K562 (cell line): ENCODE data around the gene GRP. TPM values are rescaled to one million over a fixed set of nuclear protein-coding genes. Genes with fewer than 3 reads are reported as not detected.

Source experiments
- ATAC-seq: fragments of 200-7000 bp; cut with Tn5 transposase; 3 replicates; pipeline ENCODE4 v1.9.1; 2020; ENCODE audit warnings: moderate library complexity
- BruUV-seq: library from RNA; stranded (reverse); fragments of 400-500 nt; replicated peaks from 2 replicates; lab custom pipeline; 2021; lab: Mats Ljungman, UMichigan
- CTCF ChIA-PET: fragments of 300-600 bp; formaldehyde crosslinking; extraction: SDS; loops from one replicate; lab custom pipeline; 2021; ENCODE audit warnings: low intra/inter-chr PET ratio; lab: Yijun Ruan, JAX
- POLR2A ChIA-PET: fragments of 300-600, 350-650 bp; sonication (Branson Sonifier 250); formaldehyde crosslinking; extraction: SDS; loops from one replicate; lab custom pipeline; 2021; ENCODE audit warnings: antibody characterized with exemption, inconsistent platforms; lab: Yijun Ruan, JAX
- DNase-seq, 4 experiments: peaks; one replicate each; pipeline versions ENCODE4 v3.0.0 to v3.0.0-alpha.2; 2011 to 2018; ENCODE audit warnings: low spot score in 3 of 4, mixed read lengths in 3 of 4; ENCODE audit errors: extremely low read depth in 1 of 4
- FAIRE-seq: peaks from 2 replicates; lab custom pipeline; 2011; peaks lifted over from hg19 to GRCh38; lab: Jason Lieb, UNC
- H2AFZ ChIP-seq: 2 replicates; pipeline ENCODE4 v1.6.0; 2011; ENCODE audit warnings: low read depth, low read length, control low read depth, inconsistent platforms
- H3K27ac ChIP-seq: fragments of 200-600 bp; 3 replicates; pipeline ENCODE4 v1.8.0; 2011; ENCODE audit warnings: low read depth, mild to moderate bottlenecking, control low read depth, inconsistent platforms, low read length, moderate library complexity, mixed read lengths; ENCODE audit errors: extremely low read depth
- H3K27me3 ChIP-seq, 2 experiments: fragments of 300-600 bp in 1 of 2; 2 replicates in 1 of 2; 3 replicates in 1 of 2; pipeline versions ENCODE4 v1.6.0 to v1.8.0; 2011; ENCODE audit warnings: inconsistent platforms in 2 of 2, low read length in 2 of 2, mild to moderate bottlenecking in 1 of 2, mixed read lengths in 1 of 2, moderate library complexity in 1 of 2; ENCODE audit not compliant: control insufficient read depth in 2 of 2, insufficient read depth in 2 of 2
- H3K36me3 ChIP-seq: fragments of 300-600 bp; 3 replicates; pipeline ENCODE4 v1.8.0; 2011; ENCODE audit warnings: mild to moderate bottlenecking, low read length, inconsistent platforms; ENCODE audit not compliant: control insufficient read depth, insufficient read depth
- H3K4me1 ChIP-seq, 2 experiments: fragments of 200-600 bp in 1 of 2; replicated peaks in 1 of 2; 2 replicates in 1 of 2; 3 replicates in 1 of 2; pipeline versions ENCODE4 v1.5.1 to v1.8.0; 2011; ENCODE audit warnings: inconsistent platforms in 2 of 2, low read length in 2 of 2, mild to moderate bottlenecking in 1 of 2, mixed read lengths in 1 of 2, moderate library complexity in 1 of 2; ENCODE audit not compliant: control insufficient read depth in 2 of 2, insufficient read depth in 2 of 2
- H3K4me2 ChIP-seq: 2 replicates; pipeline ENCODE4 v1.6.1; 2011; ENCODE audit warnings: low read length, control low read depth, inconsistent platforms, mixed read lengths; ENCODE audit not compliant: insufficient read depth
- H3K4me3 ChIP-seq: fragments of 200-600 bp; sonication (generic), shearing (Covaris generic); 2 replicates; pipeline ENCODE4 v1.5.1; 2016; ENCODE audit warnings: control low read depth, inconsistent platforms
- H3K79me2 ChIP-seq: fragments of 200-600 bp; 3 replicates; pipeline ENCODE4 v1.8.0; 2011; ENCODE audit warnings: low read length, inconsistent platforms; ENCODE audit not compliant: control insufficient read depth, insufficient read depth
- H3K9ac ChIP-seq, 2 experiments: 2 replicates each; pipeline versions ENCODE4 v1.6.0 to v1.6.1; 2011; ENCODE audit warnings: low read depth in 2 of 2, low read length in 2 of 2, control low read depth in 1 of 2, inconsistent platforms in 1 of 2, mild to moderate bottlenecking in 1 of 2, mixed read lengths in 1 of 2; ENCODE audit not compliant: insufficient read depth in 1 of 2
- H3K9me1 ChIP-seq: one replicate; pipeline ENCODE4 v1.6.0; 2011; ENCODE audit warnings: inconsistent platforms, mild to moderate bottlenecking, low read length, moderate library complexity; ENCODE audit not compliant: control insufficient read depth, insufficient read depth
- H3K9me3 ChIP-seq: replicated peaks from 2 replicates; pipeline ENCODE4 v1.5.1; 2011; ENCODE audit warnings: low read depth, low read length, inconsistent platforms; ENCODE audit not compliant: control insufficient read depth, insufficient read depth
- H4K20me1 ChIP-seq: replicated peaks from 2 replicates; pipeline ENCODE4 v1.6.1; 2011; ENCODE audit warnings: low read length, inconsistent platforms, mixed read lengths; ENCODE audit not compliant: control insufficient read depth, insufficient read depth
- CREB3L1 ChIP-seq: fragments of 450-650 bp; IDR thresholded peaks from 2 replicates; pipeline ENCODE4 v1.6.1; 2014; ENCODE audit warnings: low read depth, mild to moderate bottlenecking, moderate library complexity, borderline replicate concordance
- ESRRB ChIP-seq: fragments of 250-450 bp; sonication (Bioruptor Pico); IDR thresholded peaks from 2 replicates; pipeline ENCODE4 v1.5.0; 2020; ENCODE audit warnings: mild to moderate bottlenecking, moderate library complexity, borderline replicate concordance
- FOXK1 ChIP-seq: sonication (generic); formaldehyde crosslinking; IDR thresholded peaks from 2 replicates; pipeline ENCODE4 v1.8.0; 2022; ENCODE audit warnings: missing genetic modification reagents, mild to moderate bottlenecking, borderline replicate concordance
- FOXK2 ChIP-seq, 2 experiments: fragments of 450-650 bp; IDR thresholded peaks in 1 of 2; conservative IDR thresholded peaks in 1 of 2; 2 replicates each; pipeline ENCODE4 v1.6.1; 2016; ENCODE audit warnings: low read depth in 2 of 2, mild to moderate bottlenecking in 1 of 2
- MEF2D ChIP-seq: conservative IDR thresholded peaks from 2 replicates; pipeline ENCODE4 v1.6.1; 2016; ENCODE audit warnings: low read depth, missing genetic modification characterization, missing compliant biosample characterization
- MIER1 ChIP-seq: fragments of 450-650 bp; IDR thresholded peaks from 2 replicates; pipeline ENCODE4 v1.6.1; 2016; ENCODE audit warnings: antibody characterized with exemption, mild to moderate bottlenecking, low read depth
- NONO ChIP-seq, 2 experiments: fragments of 200-400 bp in 1 of 2; fragments of 450-650 bp in 1 of 2; formaldehyde crosslinking in 1 of 2; IDR thresholded peaks; 2 replicates each; pipeline ENCODE4 v1.6.1; 2017; ENCODE audit warnings: low read depth in 2 of 2, mild to moderate bottlenecking in 2 of 2, moderate library complexity in 2 of 2, low read length in 1 of 2
- SMAD1 ChIP-seq: fragments of 150-350 bp; IDR thresholded peaks from 2 replicates; pipeline ENCODE4 v1.6.1; 2014; ENCODE audit warnings: low read length, low read depth; ENCODE audit not compliant: partially characterized antibody
- TARDBP ChIP-seq: fragments of 450-650 bp; IDR thresholded peaks from 2 replicates; pipeline ENCODE4 v1.6.1; 2016
- XRCC4 ChIP-seq: IDR thresholded peaks from one replicate; pipeline ENCODE4 v1.6.1; 2011; ENCODE audit not compliant: insufficient read depth, insufficient read length; ENCODE audit errors: extremely low read depth
- ZNF431 ChIP-seq: sonication (generic); formaldehyde crosslinking; IDR thresholded peaks from 2 replicates; pipeline ENCODE4 v1.8.0; 2022; ENCODE audit warnings: mild to moderate bottlenecking, missing genetic modification reagents
- WGBS: fragments of 100-300 bp; shearing (Covaris generic); methylation state at CpG from one replicate; pipeline ENCODE4 v1.1.6; 2016; ENCODE audit warnings: low coverage, mixed read lengths; ENCODE audit not compliant: insufficient coverage; ENCODE audit errors: missing lambda C conversion rate; 5-methylcytosine and 5-hydroxymethylcytosine counted together
- in situ Hi-C: fragments of 300-500 bp; cut with MboI; formaldehyde crosslinking; loops from 4 replicates; pipeline ENCODE4 v1.15.0; 2018; ENCODE audit warnings: inconsistent platforms, mixed read lengths
- intact Hi-C: fragments of 100-400 bp; cut with micrococcal nuclease; formaldehyde crosslinking; loops from 2 replicates; pipeline ENCODE4 v1.14.2; 2022
- polyA plus RNA-seq, 8 experiments: library from polyadenylated mRNA; depleted of rRNA in 4 of 8; stranded (reverse) in 5 of 8; unstranded in 3 of 8; fragments of >200 nt; fragmentation: Nextera tagmentation in 2 of 8; fragmentation: Illumina TruSeq in 1 of 8; extraction: Ambion mirVana in 2 of 8; extraction: Trizol in 1 of 8; gene quantifications; 2 replicates each; pipeline versions ENCODE4 v1.2.1 to v1.2.3, GENCODE V29; 2011 to 2014; ENCODE audit warnings: inconsistent platforms in 1 of 8, missing spikeins in 1 of 8
- total RNA-seq, 7 experiments: library from RNA; depleted of rRNA in 6 of 7; stranded (reverse); fragments of >200 nt in 6 of 7; fragmentation: Illumina TruSeq in 2 of 7; extraction: Trizol in 2 of 7; gene quantifications; 2 replicates each; pipeline versions ENCODE4 v1.2.1 to v1.2.3, GENCODE V29; 2011 to 2021; ENCODE audit warnings: low replicate concordance in 1 of 7
- TF ChIP-seq, protein P1 (sequence below): sonication (generic); formaldehyde crosslinking; IDR thresholded peaks from 2 replicates; pipeline ENCODE4 v1.9.0; 2022; ENCODE audit warnings: mild to moderate bottlenecking, missing genetic modification reagents
- TF ChIP-seq, protein P2 (sequence below): fragments of 450-650 bp; formaldehyde crosslinking; IDR thresholded peaks from 2 replicates; pipeline ENCODE4 v1.4.0; 2020; ENCODE audit warnings: mild to moderate bottlenecking, moderate library complexity

GRP gene
- total and polyA plus RNA-seq, 9 of the 15 experiments (the other 6 are each of a cell fraction or from before 2014, with no cell fraction given), result 0.07 TPM; not detected in 8

DNA sequence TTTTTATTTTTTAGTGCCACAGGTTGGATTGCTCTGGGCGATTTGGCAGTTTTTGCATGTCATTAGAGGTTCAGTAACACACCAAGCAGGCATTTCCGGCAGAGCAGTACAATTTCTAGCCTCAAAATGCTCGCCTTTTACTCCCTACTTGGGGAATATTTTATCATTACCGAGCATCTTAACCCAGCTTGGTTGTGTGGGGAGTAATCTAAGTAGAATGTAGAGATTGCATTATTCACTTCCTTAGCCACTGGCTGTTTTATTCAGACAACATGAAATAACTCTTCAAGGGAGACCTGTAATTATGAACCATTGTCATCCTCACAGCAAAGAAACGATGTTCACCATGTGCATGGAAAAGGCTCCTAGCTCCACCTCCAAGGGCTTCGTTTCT, 13.1 kb downstream of the GRP start:
- BruUV-seq, result no TSS peak
- Histone ChIP-seq H3K9me3 (no peaks in the 10 kb centered on the region), H3K4me1 (no peaks in the 10 kb centered on the region), H2AFZ (no peak overlapping the region), H3K9ac (no peak overlapping the region), H3K27me3 (no peaks in the 10 kb centered on the region), H4K20me1 (no peaks in the 10 kb centered on the region), H3K79me2 (no peaks in the 10 kb centered on the region), H3K27ac (no peak overlapping the region), H3K36me3 (no peaks in the 10 kb centered on the region), H3K9me1 (no peaks in the 10 kb centered on the region), H3K4me2 (no peak overlapping the region), H3K4me3 (no peak overlapping the region)
- ChIA-PET CTCF (no interaction called here), POLR2A (no interaction called here)
- no peak for ATAC-seq
- in situ Hi-C loops (no loop called here), intact Hi-C loops (no loop called here)
- FAIRE-seq, result no peak
- WGBS, result 0% methylated on average over 6 of the region's 6 CpGs
- DNase-seq, result no peak
- TF ChIP-seq, protein P1, sequence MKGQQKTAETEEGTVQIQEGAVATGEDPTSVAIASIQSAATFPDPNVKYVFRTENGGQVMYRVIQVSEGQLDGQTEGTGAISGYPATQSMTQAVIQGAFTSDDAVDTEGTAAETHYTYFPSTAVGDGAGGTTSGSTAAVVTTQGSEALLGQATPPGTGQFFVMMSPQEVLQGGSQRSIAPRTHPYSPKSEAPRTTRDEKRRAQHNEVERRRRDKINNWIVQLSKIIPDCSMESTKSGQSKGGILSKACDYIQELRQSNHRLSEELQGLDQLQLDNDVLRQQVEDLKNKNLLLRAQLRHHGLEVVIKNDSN (CRISPR knock-in tag), result no peak
- TF ChIP-seq TARDBP, result no peak

DNA sequence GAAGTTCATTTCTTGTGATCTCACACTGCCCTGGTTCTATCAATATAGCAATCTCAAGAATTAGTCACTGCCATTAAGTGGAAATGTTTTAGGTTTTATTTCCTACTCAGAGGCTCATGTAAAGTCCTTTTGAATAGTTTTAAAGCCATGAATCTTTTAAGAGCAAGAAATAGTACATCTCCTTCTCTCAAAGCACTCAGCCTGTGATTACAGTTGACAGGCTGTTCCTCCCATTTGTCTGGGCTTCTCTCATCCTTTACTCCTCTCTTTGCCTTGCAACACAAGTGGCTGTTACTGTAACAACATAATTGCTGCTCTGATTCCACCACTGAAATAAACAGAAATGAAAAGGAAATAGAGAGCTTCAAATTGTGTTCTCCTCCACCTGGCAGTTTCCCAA, 18.4 kb downstream of the GRP start:
- Histone ChIP-seq H3K4me1 (no peaks in the 10 kb centered on the region; a peak in 1 of 5 replicates), H3K27ac (no peak overlapping the region), H3K9me3 (no peaks in the 10 kb centered on the region), H3K79me2 (no peaks in the 10 kb centered on the region), H3K9me1 (no peaks in the 10 kb centered on the region), H4K20me1 (no peaks in the 10 kb centered on the region; the same call in 1 of the 2 replicates), H3K27me3 (no peaks in the 10 kb centered on the region), H3K4me2 (no peak overlapping the region), H3K4me3 (no peak overlapping the region), H2AFZ (no peak overlapping the region), H3K36me3 (no peaks in the 10 kb centered on the region), H3K9ac (no peak overlapping the region)
- intact Hi-C loops (no loop called here), in situ Hi-C loops (no loop called here)
- POLR2A ChIA-PET, result no interaction called here
- FAIRE-seq, result no peak
- no peak for DNase-seq
- no peak for ATAC-seq
- CTCF ChIA-PET, result no interaction called here
- BruUV-seq, result no TSS peak
- TF ChIP-seq XRCC4 (no peak), FOXK2 (conservative IDR thresholded peaks at IDR 0.05 in 1 of 2, IDR thresholded peaks at IDR 0.05 in 1 of 2; ENCODE audit: low read depth in 2 of 2) (no peak), FOXK1 (CRISPR knock-in tag) (no peak), ESRRB (no peak), NONO (IDR thresholded peaks at IDR 0.05; ENCODE audit: low read depth in 2 of 2, low read length in 1 of 2) (no peak), MIER1 (no peak), CREB3L1 (no peak), SMAD1 (no peak), ZNF431 (CRISPR knock-in tag) (no peak), MEF2D (tag) (no peak)
- TF ChIP-seq, protein P2, sequence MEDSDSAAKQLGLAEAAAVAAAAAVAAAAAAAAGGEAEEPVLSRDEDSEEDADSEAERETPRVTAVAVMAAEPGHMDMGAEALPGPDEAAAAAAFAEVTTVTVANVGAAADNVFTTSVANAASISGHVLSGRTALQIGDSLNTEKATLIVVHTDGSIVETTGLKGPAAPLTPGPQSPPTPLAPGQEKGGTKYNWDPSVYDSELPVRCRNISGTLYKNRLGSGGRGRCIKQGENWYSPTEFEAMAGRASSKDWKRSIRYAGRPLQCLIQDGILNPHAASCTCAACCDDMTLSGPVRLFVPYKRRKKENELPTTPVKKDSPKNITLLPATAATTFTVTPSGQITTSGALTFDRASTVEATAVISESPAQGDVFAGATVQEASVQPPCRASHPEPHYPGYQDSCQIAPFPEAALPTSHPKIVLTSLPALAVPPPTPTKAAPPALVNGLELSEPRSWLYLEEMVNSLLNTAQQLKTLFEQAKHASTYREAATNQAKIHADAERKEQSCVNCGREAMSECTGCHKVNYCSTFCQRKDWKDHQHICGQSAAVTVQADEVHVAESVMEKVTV (CRISPR knock-in tag), result no peak
